ENCODE measurements around the gene USP13. TPM values are rescaled to one million over a fixed set of nuclear protein-coding genes. Genes with fewer than 3 reads are reported as not detected.

The USP13 gene
- total and polyA plus RNA-seq, 10 of the 15 experiments (the other 5 are each of a cell fraction or from before 2014, with no cell fraction given), result 3.2 to 20.8 (median 9.0) TPM

DNA sequence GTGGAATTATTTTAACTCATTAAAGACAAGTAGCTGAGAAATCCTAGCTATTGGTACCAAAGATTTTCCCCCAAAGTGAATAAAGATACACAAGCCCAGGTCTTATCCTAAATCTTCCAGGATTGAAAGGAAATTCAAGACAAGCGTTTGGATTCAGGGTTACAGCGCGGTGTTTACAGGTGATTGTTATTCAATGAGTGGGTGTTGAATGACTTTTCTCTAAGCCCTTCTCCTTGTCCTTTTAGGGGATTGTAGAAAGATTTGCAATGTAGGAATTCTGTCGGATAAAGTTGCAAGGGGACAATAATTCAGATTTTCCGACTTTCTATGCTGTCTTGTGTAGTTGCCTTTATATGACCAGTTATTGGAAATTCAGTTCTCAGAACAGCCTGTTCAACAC, 57.2 kb downstream of the USP13 start (continued):
- TF ChIP-seq, protein P1, sequence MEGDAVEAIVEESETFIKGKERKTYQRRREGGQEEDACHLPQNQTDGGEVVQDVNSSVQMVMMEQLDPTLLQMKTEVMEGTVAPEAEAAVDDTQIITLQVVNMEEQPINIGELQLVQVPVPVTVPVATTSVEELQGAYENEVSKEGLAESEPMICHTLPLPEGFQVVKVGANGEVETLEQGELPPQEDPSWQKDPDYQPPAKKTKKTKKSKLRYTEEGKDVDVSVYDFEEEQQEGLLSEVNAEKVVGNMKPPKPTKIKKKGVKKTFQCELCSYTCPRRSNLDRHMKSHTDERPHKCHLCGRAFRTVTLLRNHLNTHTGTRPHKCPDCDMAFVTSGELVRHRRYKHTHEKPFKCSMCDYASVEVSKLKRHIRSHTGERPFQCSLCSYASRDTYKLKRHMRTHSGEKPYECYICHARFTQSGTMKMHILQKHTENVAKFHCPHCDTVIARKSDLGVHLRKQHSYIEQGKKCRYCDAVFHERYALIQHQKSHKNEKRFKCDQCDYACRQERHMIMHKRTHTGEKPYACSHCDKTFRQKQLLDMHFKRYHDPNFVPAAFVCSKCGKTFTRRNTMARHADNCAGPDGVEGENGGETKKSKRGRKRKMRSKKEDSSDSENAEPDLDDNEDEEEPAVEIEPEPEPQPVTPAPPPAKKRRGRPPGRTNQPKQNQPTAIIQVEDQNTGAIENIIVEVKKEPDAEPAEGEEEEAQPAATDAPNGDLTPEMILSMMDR (IDR thresholded peaks at IDR 0.05 in 2 of 3, conservative IDR thresholded peaks at IDR 0.05 in 1 of 3; ENCODE audit: control insufficient read depth in 2 of 3, extremely low read depth in 1 of 3, insufficient read depth in 1 of 3, low read depth in 3 of 3, low read length in 3 of 3), result no peak
- TF ChIP-seq TCF3 (IDR thresholded peaks at IDR 0.05; ENCODE audit: borderline replicate concordance, insufficient read depth, low read depth, low read length) (no peak), BHLHE40 (IDR thresholded peaks at IDR 0.05; ENCODE audit: borderline replicate concordance in 1 of 2, low read depth in 2 of 2, low read length in 1 of 2) (no peak), MEF2B (IDR thresholded peaks at IDR 0.05; ENCODE audit: partially characterized antibody, poor library complexity, severe bottlenecking) (no peak), TBL1XR1 (IDR thresholded peaks at IDR 0.05; ENCODE audit: low read depth, low read length) (no peak), CREM (IDR thresholded peaks at IDR 0.05; ENCODE audit: low read depth) (no peak), ZBED1 (IDR thresholded peaks at IDR 0.05; ENCODE audit: borderline replicate concordance) (no peak), RFX5 (IDR thresholded peaks at IDR 0.05; ENCODE audit: low read depth, low read length) (no peak), NR2C2 (IDR thresholded peaks at IDR 0.05; ENCODE audit: borderline replicate concordance, control insufficient read depth, insufficient read length, low read depth) (no peak), MEF2A (IDR thresholded peaks at IDR 0.05; ENCODE audit: insufficient read depth, low read depth, low read length) (no peak)
- TF ChIP-seq, protein P2, sequence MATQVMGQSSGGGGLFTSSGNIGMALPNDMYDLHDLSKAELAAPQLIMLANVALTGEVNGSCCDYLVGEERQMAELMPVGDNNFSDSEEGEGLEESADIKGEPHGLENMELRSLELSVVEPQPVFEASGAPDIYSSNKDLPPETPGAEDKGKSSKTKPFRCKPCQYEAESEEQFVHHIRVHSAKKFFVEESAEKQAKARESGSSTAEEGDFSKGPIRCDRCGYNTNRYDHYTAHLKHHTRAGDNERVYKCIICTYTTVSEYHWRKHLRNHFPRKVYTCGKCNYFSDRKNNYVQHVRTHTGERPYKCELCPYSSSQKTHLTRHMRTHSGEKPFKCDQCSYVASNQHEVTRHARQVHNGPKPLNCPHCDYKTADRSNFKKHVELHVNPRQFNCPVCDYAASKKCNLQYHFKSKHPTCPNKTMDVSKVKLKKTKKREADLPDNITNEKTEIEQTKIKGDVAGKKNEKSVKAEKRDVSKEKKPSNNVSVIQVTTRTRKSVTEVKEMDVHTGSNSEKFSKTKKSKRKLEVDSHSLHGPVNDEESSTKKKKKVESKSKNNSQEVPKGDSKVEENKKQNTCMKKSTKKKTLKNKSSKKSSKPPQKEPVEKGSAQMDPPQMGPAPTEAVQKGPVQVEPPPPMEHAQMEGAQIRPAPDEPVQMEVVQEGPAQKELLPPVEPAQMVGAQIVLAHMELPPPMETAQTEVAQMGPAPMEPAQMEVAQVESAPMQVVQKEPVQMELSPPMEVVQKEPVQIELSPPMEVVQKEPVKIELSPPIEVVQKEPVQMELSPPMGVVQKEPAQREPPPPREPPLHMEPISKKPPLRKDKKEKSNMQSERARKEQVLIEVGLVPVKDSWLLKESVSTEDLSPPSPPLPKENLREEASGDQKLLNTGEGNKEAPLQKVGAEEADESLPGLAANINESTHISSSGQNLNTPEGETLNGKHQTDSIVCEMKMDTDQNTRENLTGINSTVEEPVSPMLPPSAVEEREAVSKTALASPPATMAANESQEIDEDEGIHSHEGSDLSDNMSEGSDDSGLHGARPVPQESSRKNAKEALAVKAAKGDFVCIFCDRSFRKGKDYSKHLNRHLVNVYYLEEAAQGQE (IDR thresholded peaks at IDR 0.05; ENCODE audit: low read depth, low read length), result no peak
